Mononuclear cell (primary cell): ENCODE results near the gene CNR1. TPM values are rescaled to one million over a fixed set of nuclear protein-coding genes. Genes with fewer than 3 reads are reported as not detected.

Experiments used
- H3K27me3 ChIP-seq: 2 replicates; pipeline ENCODE4 v1.6.0; 2011; ENCODE audit warnings: low read length, control low read depth; ENCODE audit not compliant: insufficient read depth
- H3K4me1 ChIP-seq: 2 replicates; pipeline ENCODE4 v1.5.1; 2011; ENCODE audit warnings: mild to moderate bottlenecking, low read length, control low read depth; ENCODE audit not compliant: insufficient read depth
- H3K4me3 ChIP-seq: 2 replicates; pipeline ENCODE4 v1.5.1; 2011; ENCODE audit warnings: mild to moderate bottlenecking, low read length, moderate library complexity
- H3K9me3 ChIP-seq: 2 replicates; pipeline ENCODE4 v1.5.1; 2011; ENCODE audit warnings: low read depth, mild to moderate bottlenecking, control low read depth, low read length
- total RNA-seq: library from RNA; depleted of rRNA; stranded (reverse); fragments of >200 nt; gene quantifications from one replicate; pipeline ENCODE4 v1.2.3, GENCODE V29; 2012

The CNR1 gene
- total RNA-seq, 1 donor: 0.42 TPM

GRCh38 chr6:88164061-88164460 is 2.1 kb downstream of the CNR1 start:
- Histone ChIP-seq H3K4me3 (no peak overlapping the region), H3K27me3 (peaks cover 72% of the 10 kb centered on the region), H3K4me1 (peaks cover 16% of the 10 kb centered on the region), H3K9me3 (no peaks in the 10 kb centered on the region)

GRCh38 chr6:88163616-88164015 is 2.5 kb downstream of the CNR1 start:
- Histone ChIP-seq H3K9me3 (no peaks in the 10 kb centered on the region), H3K4me3 (no peak overlapping the region), H3K4me1 (peaks cover 16% of the 10 kb centered on the region), H3K27me3 (peaks cover 67% of the 10 kb centered on the region)

- Histone ChIP-seq H3K27me3 (peaks cover 56% of the 10 kb centered on the region), H3K4me3 (no peak overlapping the region), H3K9me3 (no peaks in the 10 kb centered on the region), H3K4me1 (peaks cover 14% of the 10 kb centered on the region)
Observed at GRCh38 chr6:88161940-88162339, 4.2 kb downstream of the CNR1 start.

GRCh38 chr6:88157106-88157505 is 9.0 kb downstream of the CNR1 start:
- H3K27me3 ChIP-seq: peaks cover 21% of the 10 kb centered on the region
- H3K9me3 ChIP-seq: no peaks in the 10 kb centered on the region

GRCh38 chr6:88145298-88145963 is 20.7 kb downstream of the CNR1 start:
- no peaks in the 10 kb centered on the region for H3K27me3 ChIP-seq
- no peaks in the 10 kb centered on the region for H3K4me1 ChIP-seq
- no peak overlapping the region for H3K4me3 ChIP-seq
- no peaks in the 10 kb centered on the region for H3K9me3 ChIP-seq

More at GRCh38 chr6:88157106-88157505, 9.0 kb downstream of the CNR1 start:
- Histone ChIP-seq H3K4me3 (no peak overlapping the region), H3K4me1 (no peaks in the 10 kb centered on the region)

- Histone ChIP-seq H3K9me3 (no peaks in the 10 kb centered on the region), H3K4me1 (no peaks in the 10 kb centered on the region), H3K4me3 (no peak overlapping the region), H3K27me3 (no peaks in the 10 kb centered on the region)
Observed at GRCh38 chr6:88144637-88145297, 21.4 kb downstream of the CNR1 start.

GRCh38 chr6:88143421-88144157 is 22.6 kb downstream of the CNR1 start:
- Histone ChIP-seq H3K9me3 (no peaks in the 10 kb centered on the region), H3K27me3 (no peaks in the 10 kb centered on the region), H3K4me3 (no peak overlapping the region), H3K4me1 (no peaks in the 10 kb centered on the region)

GRCh38 chr6:88142297-88142668 is 23.9 kb downstream of the CNR1 start:
- Histone ChIP-seq H3K4me3 (no peak overlapping the region), H3K27me3 (no peaks in the 10 kb centered on the region)

GRCh38 chr6:88141561-88142296 is 24.4 kb downstream of the CNR1 start:
- H3K27me3 ChIP-seq: no peaks in the 10 kb centered on the region
- H3K4me3 ChIP-seq: no peak overlapping the region
- H3K9me3 ChIP-seq: no peaks in the 10 kb centered on the region
- H3K4me1 ChIP-seq: no peaks in the 10 kb centered on the region

More at GRCh38 chr6:88142297-88142668, 23.9 kb downstream of the CNR1 start:
- Histone ChIP-seq H3K4me1 (no peaks in the 10 kb centered on the region), H3K9me3 (no peaks in the 10 kb centered on the region)

- no peaks in the 10 kb centered on the region for H3K27me3 ChIP-seq
- H3K9me3 ChIP-seq: no peaks in the 10 kb centered on the region
- no peaks in the 10 kb centered on the region for H3K4me1 ChIP-seq
- no peak overlapping the region for H3K4me3 ChIP-seq
Observed at GRCh38 chr6:88137915-88138314, 28.2 kb downstream of the CNR1 start.

GRCh38 chr6:88135578-88136114 is 30.5 kb downstream of the CNR1 start:
- H3K4me1 ChIP-seq: no peaks in the 10 kb centered on the region
- no peaks in the 10 kb centered on the region for H3K9me3 ChIP-seq
- no peak overlapping the region for H3K4me3 ChIP-seq
- no peaks in the 10 kb centered on the region for H3K27me3 ChIP-seq

- Histone ChIP-seq H3K4me3 (no peak overlapping the region), H3K4me1 (no peaks in the 10 kb centered on the region)
Observed at GRCh38 chr6:88134575-88134974, 31.6 kb downstream of the CNR1 start.

GRCh38 chr6:88133718-88134117 is 32.4 kb downstream of the CNR1 start:
- no peaks in the 10 kb centered on the region for H3K27me3 ChIP-seq
- H3K9me3 ChIP-seq: no peaks in the 10 kb centered on the region
- no peak overlapping the region for H3K4me3 ChIP-seq
- H3K4me1 ChIP-seq: no peaks in the 10 kb centered on the region

More at GRCh38 chr6:88134575-88134974, 31.6 kb downstream of the CNR1 start:
- Histone ChIP-seq H3K27me3 (no peaks in the 10 kb centered on the region), H3K9me3 (no peaks in the 10 kb centered on the region)

GRCh38 chr6:88124925-88125557 is 41.1 kb downstream of the CNR1 start:
- no peak overlapping the region for H3K4me3 ChIP-seq
- no peaks in the 10 kb centered on the region for H3K4me1 ChIP-seq
- no peaks in the 10 kb centered on the region for H3K9me3 ChIP-seq
- H3K27me3 ChIP-seq: no peaks in the 10 kb centered on the region
